WTC11 (cell line): ENCODE results near the gene NINJ2.

Experiments used
- ATF2 ChIP-seq: sonication (generic); formaldehyde crosslinking; IDR thresholded peaks from 2 replicates; pipeline ENCODE4 v1.8.1; 2022; ENCODE audit warnings: low read depth, missing genetic modification reagents, borderline replicate concordance
- CREM ChIP-seq: sonication (generic); formaldehyde crosslinking; IDR thresholded peaks from 2 replicates; pipeline ENCODE4 v1.8.1; 2022; ENCODE audit warnings: mild to moderate bottlenecking, missing genetic modification reagents, moderate library complexity
- CTCF ChIP-seq: fragments of 200-600 bp; IDR thresholded peaks from 2 replicates; pipeline ENCODE4 v1.8.0; 2022; ENCODE audit warnings: antibody characterized with exemption
- E2F1 ChIP-seq: sonication (generic); formaldehyde crosslinking; IDR thresholded peaks from 2 replicates; pipeline ENCODE4 v1.8.0; 2022; ENCODE audit warnings: mild to moderate bottlenecking, missing genetic modification reagents
- ELF4 ChIP-seq: sonication (generic); formaldehyde crosslinking; IDR thresholded peaks from 2 replicates; pipeline ENCODE4 v1.8.1; 2022; ENCODE audit warnings: low read depth, mild to moderate bottlenecking, moderate library complexity, missing genetic modification reagents
- ETV6 ChIP-seq: sonication (generic); formaldehyde crosslinking; IDR thresholded peaks from 2 replicates; pipeline ENCODE4 v1.8.1; 2022; ENCODE audit warnings: mild to moderate bottlenecking, missing genetic modification reagents
- MAX ChIP-seq: sonication (generic); formaldehyde crosslinking; IDR thresholded peaks from 2 replicates; pipeline ENCODE4 v1.8.0; 2022; ENCODE audit warnings: mild to moderate bottlenecking, missing genetic modification reagents
- MXD4 ChIP-seq: fragments of 250-450 bp; sonication (Bioruptor Pico); IDR thresholded peaks from 2 replicates; pipeline ENCODE4 v1.8.0; 2021; ENCODE audit warnings: mild to moderate bottlenecking, moderate library complexity, borderline replicate concordance
- NR3C1 ChIP-seq: sonication (generic); formaldehyde crosslinking; conservative IDR thresholded peaks from 2 replicates; pipeline ENCODE4 v1.8.1; 2023; ENCODE audit warnings: low read depth, mild to moderate bottlenecking, missing genetic modification reagents
- SMAD3 ChIP-seq: sonication (generic); formaldehyde crosslinking; IDR thresholded peaks from 2 replicates; pipeline ENCODE4 v1.8.0; 2022; ENCODE audit warnings: missing genetic modification reagents, mild to moderate bottlenecking, borderline replicate concordance
- SP1 ChIP-seq: sonication (generic); formaldehyde crosslinking; conservative IDR thresholded peaks from 2 replicates; pipeline ENCODE4 v1.8.1; 2022; ENCODE audit warnings: missing genetic modification reagents
- USF2 ChIP-seq: sonication (generic); formaldehyde crosslinking; IDR thresholded peaks from 2 replicates; pipeline ENCODE4 v1.8.1; 2023; ENCODE audit warnings: mild to moderate bottlenecking, missing genetic modification reagents, moderate library complexity
- ZNF121 ChIP-seq: sonication (generic); formaldehyde crosslinking; IDR thresholded peaks from 2 replicates; pipeline ENCODE4 v1.8.0; 2023; ENCODE audit warnings: missing genetic modification reagents
- ZNF317 ChIP-seq: sonication (generic); formaldehyde crosslinking; IDR thresholded peaks from 2 replicates; pipeline ENCODE4 v1.8.1; 2023; ENCODE audit warnings: low read depth, mild to moderate bottlenecking, moderate library complexity, missing genetic modification reagents, borderline replicate concordance

- TF ChIP-seq USF2 (no peak), MXD4 (CRISPR knock-in tag) (no peak), CTCF (no peak), ATF2 (no peak), ETV6 (CRISPR knock-in tag) (no peak), ELF4 (CRISPR knock-in tag) (no peak), CREM (CRISPR knock-in tag) (no peak), MAX (no peak), E2F1 (CRISPR knock-in tag) (no peak), NR3C1 (no peak), SMAD3 (CRISPR knock-in tag) (no peak), ZNF317 (no peak), ZNF121 (CRISPR knock-in tag) (no peak), SP1 (CRISPR knock-in tag) (no peak)
These were observed 35.1 kb downstream of the NINJ2 start for GRCh38 chr12:627863-628741.
